Cerebellar cortex (tissue), 1 donor: ENCODE measurements around the gene FSIP1.
A peak's percentile ranks its signal among the peaks of the same experiment; 100 is the strongest.

ENCODE experiments used
- DNase-seq: peaks from one replicate; pipeline ENCODE4 v3.0.0-alpha.2; 2015; ENCODE audit warnings: low spot score

Gene FSIP1

GRCh38 chr15:39720081-39720480 lies 62.6 kb downstream of the FSIP1 start:
- DNase-seq: no peak

GRCh38 chr15:39719109-39719508 lies 63.5 kb downstream of the FSIP1 start:
- no peak for DNase-seq

- DNase-seq: no peak
These were observed 65.5 kb downstream of the FSIP1 start for GRCh38 chr15:39717134-39717533.

- no peak for DNase-seq
These were observed 68.4 kb downstream of the FSIP1 start for GRCh38 chr15:39714251-39714650.

- DNase-seq: no peak
These were observed 68.8 kb downstream of the FSIP1 start for GRCh38 chr15:39713846-39714245.

- no peak for DNase-seq
These were observed 72.0 kb downstream of the FSIP1 start for GRCh38 chr15:39710681-39711080.

GRCh38 chr15:39709941-39710340 lies 72.7 kb downstream of the FSIP1 start:
- DNase-seq: no peak

GRCh38 chr15:39706206-39706605 lies 76.4 kb downstream of the FSIP1 start:
- no peak for DNase-seq

GRCh38 chr15:39704689-39705088 lies 78.0 kb downstream of the FSIP1 start:
- no peak for DNase-seq

GRCh38 chr15:39704235-39704634 lies 78.4 kb downstream of the FSIP1 start:
- no peak for DNase-seq

- DNase-seq: no peak
These were observed 80.7 kb downstream of the FSIP1 start for GRCh38 chr15:39701988-39702387.

- no peak for DNase-seq
These were observed 82.3 kb downstream of the FSIP1 start for GRCh38 chr15:39700375-39700700.

- no peak for DNase-seq
These were observed 82.9 kb downstream of the FSIP1 start for GRCh38 chr15:39699516-39700374.

- no peak for DNase-seq
These were observed 83.9 kb downstream of the FSIP1 start for GRCh38 chr15:39698444-39699390.

GRCh38 chr15:39697509-39697908 lies 85.1 kb downstream of the FSIP1 start:
- DNase-seq: no peak

- no peak for DNase-seq
These were observed 86.8 kb downstream of the FSIP1 start for GRCh38 chr15:39695793-39696192.

- DNase-seq: peak; percentile 16
These were observed 90.0 kb downstream of the FSIP1 start for GRCh38 chr15:39692356-39693327.

- no peak for DNase-seq
These were observed 91.6 kb downstream of the FSIP1 start for GRCh38 chr15:39690881-39691634.

GRCh38 chr15:39687965-39688364 lies 94.7 kb downstream of the FSIP1 start:
- no peak for DNase-seq

GRCh38 chr15:39685999-39686613 lies 96.5 kb downstream of the FSIP1 start:
- DNase-seq: peak; percentile 61

- DNase-seq: no peak
These were observed 97.3 kb downstream of the FSIP1 start for GRCh38 chr15:39685367-39685766.
